ENCODE results near the gene PLK5.
A peak's percentile ranks its signal among the peaks of the same experiment; 100 is the strongest.
"Not testable (repeated sequence)": the region's sequence is repeated elsewhere in the genome, so short reads cannot be mapped to it uniquely, and the experiment has no call there.

Gene PLK5

DNA sequence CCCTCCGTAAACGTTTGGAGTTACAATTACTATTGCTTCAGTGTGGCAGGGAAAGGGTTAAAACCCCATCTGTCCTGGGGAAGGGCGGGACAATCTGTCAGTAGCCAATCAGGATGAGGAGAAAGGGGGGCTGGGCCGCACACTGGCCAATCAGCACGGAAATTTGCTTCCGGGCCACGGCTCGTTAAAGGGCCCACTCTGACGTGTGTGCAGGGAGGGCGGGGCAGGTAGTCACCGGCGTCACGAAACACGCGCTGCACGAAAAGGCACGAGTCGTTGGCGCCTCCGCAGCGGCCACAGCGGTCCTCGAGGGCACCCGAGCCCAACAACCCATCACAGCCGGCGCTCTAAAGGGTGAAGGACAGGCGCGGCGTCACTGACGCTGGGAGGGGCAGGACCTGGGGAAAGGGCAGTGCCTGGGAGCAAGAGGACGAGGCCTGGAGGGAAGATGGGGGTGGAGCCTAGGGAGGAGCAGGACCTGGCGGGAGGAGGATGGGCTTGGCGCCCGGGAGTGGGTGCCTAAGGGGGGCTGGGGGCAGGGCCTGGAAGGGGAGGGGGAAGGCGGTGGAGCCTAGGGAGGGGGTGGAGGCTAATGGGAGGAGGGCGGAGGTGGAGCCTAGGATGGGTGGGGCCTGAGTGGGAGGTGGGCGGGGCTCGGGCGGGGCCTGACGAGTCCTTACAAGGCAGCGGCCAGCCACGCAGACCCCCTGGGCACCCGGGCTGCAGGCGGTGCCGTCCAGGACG, 15.9 kb upstream of the PLK5 start:
- DNase-seq (ENCODE audit: low spot score) = peak; percentile 100

- DNase-seq (ENCODE audit: low spot score) = no peak
Measured at GRCh38 chr19:1508507-1508856, 15.4 kb upstream of the PLK5 start.

DNA sequence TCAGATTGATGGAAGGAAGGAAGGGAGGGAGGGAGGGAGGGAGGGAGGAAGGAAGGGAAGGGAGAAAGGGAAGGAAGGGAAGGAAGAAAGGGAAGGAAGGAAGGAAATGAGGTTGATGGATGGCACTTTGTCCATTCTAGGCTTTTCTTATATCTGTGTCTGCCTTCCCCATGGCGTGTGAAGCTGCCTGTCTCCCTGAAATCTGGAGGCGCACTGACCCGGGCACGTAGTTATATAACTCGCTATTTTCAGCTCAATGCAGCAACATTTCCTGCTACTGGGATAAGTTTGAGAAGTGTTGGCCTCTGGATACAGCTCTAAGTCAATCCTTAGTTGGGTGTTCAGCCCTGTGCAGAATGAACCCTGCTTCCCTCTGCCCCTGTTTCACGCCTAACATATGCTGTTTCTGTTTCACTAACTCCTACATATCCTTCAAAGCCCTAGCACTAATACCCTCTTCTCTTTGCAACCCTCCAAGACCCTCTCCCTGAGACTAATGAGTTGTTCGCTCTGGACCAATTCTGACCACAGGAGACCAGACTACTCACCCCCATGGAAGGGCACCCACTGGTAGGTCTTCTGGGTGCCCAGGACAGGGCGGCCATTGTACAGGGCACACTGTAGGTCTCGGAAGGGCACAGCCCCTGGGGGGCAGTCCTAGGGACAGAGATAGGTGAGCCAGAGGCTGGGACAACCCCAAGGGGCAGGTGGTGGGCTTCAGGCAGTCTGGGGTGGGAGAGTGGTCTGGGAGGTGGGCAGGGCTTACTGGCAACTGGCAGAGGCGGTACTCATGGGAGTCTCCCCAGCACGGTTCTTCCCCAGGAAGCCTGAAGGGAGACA, 14.1 kb upstream of the PLK5 start:
- no peak for DNase-seq (ENCODE audit: low spot score)

DNA sequence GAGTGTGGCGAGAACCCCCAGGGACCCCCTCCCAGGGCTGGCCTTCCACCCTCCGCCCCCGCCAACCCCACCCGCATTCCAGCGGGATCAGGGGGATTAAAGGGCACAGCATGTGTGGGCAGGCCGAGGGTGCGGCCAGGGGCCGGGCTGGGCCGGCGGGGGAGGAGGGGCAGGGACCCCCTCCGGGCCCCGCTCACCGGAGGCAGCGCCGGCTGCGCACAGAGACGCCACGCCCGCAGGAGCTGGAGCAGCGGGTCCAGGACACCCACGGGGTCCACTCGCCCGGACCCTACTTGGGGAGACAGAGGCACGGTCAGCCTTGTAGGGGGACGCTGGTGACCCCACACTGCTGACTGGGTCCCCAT, 13.5 kb upstream of the PLK5 start:
- no peak for DNase-seq (ENCODE audit: low spot score)

GRCh38 chr19:1510807-1511206, 13.1 kb upstream of the PLK5 start:
- no peak for DNase-seq (ENCODE audit: low spot score)

GRCh38 chr19:1511318-1512317, 12.3 kb upstream of the PLK5 start:
- no peak for DNase-seq (ENCODE audit: low spot score)

DNA sequence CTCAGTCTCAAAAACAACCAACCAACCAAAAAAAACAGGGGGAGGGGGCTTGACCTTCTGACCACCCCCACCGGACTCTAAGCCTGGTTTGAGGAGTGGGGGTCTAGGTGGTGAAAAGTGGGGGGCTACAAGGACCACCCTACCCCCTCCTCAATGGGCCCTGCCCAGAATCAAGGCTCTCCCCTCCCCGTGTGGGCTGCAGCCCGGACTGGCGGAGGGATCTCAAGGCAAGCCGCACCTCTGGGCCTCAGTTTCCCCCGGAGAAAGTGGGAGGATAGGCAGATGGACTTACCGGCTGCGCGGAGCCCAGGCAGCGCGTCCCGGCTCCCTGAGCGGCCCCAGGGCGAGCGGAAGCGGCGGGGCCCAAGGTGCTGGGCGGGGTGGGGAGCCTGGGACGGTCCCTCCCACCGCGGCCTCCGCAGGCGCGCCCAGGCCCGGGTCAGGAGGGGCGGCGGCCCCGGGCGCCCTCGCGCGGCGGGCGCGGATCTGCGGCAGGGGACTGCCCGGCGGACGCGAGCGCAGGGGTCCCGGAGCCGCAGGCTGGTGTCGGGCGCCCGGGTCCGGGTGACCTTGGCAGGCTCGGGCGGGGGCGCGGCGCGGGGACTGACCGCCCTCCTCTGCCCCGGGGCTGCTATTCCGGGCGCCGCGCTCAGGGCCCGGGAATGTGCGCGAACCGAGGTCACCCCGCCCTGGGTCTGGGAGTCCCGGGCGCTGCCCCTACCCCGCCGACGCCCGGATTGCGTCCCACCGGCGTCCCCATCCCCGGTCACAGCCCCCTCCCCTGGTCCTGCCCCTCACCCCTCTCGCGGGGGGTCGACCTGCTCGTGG, 11.0 kb upstream of the PLK5 start, which contains the start of gene ADAMTSL5:
ADAMTSL5 (minus strand) TSS at position 349 of the 828 bp plus-strand sequence. CDS start 2,076 bp downstream, outside the sequence.
- peak; percentile 78 for DNase-seq (ENCODE audit: low spot score)

GRCh38 chr19:1513499-1514294, 10.2 kb upstream of the PLK5 start:
- peak; percentile 74 for DNase-seq (ENCODE audit: low spot score)

DNA sequence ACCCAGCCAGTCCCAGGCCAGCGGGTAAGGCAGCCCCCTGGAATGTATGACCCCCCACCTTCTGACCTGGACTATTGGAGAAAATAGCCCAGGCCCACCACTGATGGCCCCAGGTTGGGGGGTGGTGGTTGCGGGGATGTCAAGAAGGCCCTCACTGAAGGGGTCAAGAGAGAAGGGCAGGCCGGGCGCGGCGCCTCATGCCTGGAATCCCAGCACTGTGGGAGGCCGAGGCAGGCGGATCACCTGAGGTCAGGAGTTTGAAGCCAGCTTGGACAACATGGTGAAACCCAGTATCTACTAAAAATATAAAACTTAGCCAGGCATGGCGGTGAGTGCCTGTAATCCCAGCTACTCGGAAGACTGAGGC, 9.6 kb upstream of the PLK5 start:
- no peak for DNase-seq (ENCODE audit: low spot score)

DNA sequence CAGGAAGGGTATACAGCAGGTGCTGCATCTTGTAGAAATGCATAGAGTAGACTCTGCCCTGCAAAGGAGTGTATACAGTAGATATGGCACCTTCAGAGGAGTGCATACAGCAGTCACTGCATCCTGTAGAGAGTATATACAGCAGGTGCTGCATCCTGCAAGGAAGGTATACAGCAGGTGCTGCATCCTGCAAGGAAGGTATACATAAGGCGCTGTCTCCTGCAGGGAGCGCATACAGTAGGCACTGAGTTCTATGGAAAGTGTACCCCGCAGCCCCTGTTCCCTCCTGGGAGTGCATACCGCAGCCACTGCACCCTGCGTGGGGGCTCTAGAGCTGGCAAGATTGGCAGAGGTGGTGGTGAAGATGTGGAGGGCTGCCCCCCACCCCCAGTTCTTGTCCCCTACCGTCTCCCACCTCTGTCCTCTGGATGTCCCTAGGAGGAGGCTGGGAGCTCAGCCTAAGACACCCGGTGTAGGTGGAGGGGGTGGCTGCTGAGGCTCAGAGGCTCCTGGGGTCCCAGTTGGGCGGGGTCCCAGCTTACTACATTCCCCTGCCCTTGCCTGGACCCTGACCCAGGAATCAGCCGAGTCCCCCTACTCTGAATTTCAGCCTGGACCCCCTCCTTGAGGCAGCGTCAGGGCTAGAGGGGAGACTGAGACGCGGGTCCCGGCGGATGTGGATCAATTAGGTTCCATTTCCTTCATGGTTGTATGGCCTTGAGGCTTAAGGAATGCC, 8.7 kb upstream of the PLK5 start:
- no peak for DNase-seq (ENCODE audit: low spot score)

DNA sequence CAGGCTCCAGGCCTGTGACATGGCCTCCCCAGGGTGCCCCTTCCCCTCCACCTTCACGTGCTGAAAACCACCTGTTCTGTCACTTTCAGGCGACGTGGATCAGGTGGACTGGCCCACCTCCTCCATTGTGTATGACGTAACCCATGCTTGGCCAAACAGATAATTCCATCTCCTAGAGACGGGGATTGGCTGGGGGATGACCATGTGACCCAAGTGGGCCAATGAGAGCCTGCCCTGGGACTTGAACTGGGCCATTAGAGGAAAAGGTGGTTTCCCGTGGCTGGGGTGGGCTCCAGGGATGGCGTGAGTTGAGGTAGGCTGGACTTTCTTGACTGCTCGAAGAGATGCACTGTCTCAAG, 7.5 kb upstream of the PLK5 start:
- no peak for DNase-seq (ENCODE audit: low spot score)

DNA sequence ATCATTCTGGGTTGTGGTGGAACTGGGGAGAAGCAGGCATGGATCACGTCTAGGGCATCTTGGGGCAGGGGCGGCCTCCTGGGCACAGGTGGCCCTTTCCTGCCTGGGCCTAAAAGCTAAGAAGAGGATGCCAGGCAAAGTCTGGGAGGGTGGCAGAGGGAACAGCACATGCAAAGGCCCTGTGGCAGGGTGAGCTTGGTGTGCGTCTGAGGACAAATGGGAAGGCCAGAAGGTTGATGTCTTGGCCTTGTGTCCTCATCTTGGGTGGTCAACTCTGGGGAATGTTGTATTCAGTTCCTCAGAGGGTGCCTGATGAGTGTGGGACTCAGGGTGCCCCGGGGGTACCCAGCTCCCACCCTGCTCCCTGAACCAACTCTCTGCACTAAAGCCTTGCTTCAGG, 5.4 kb upstream of the PLK5 start:
- no peak for DNase-seq (ENCODE audit: low spot score)

GRCh38 chr19:1519802-1520201, 4.1 kb upstream of the PLK5 start:
- DNase-seq (ENCODE audit: low spot score) = not testable (repeated sequence)

DNA sequence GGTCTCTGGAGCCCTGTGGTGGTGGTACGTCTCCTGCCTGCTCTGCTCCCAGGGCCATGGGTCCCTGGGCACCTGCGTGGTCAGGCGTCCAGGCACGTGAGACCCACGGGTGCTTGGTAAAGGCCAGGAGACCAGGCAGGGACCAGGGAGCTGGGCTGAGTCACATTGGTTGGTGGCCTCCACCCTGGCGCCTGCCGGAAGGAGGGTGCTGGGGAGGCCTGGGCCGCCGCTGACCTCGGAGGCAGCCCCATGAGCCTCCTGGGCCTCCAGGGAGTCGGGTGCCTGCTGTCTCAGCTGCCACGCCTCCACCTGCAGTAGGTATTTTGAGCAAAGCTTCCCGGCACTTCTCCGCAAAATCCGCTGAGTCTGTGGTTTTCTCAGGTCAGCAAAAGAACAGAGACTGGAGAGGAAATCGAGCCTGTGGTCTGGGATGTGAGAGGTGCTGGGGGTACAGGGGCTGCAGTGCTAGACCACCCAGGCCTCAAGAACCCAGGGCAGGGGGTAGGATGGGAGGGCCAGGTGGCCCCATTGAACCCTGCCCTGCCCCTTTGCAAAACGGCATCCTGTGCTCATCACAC, 3.6 kb upstream of the PLK5 start:
- DNase-seq (ENCODE audit: low spot score) = no peak

GRCh38 chr19:1521636-1522035, 2.2 kb upstream of the PLK5 start:
- no peak for DNase-seq (ENCODE audit: low spot score)

DNA sequence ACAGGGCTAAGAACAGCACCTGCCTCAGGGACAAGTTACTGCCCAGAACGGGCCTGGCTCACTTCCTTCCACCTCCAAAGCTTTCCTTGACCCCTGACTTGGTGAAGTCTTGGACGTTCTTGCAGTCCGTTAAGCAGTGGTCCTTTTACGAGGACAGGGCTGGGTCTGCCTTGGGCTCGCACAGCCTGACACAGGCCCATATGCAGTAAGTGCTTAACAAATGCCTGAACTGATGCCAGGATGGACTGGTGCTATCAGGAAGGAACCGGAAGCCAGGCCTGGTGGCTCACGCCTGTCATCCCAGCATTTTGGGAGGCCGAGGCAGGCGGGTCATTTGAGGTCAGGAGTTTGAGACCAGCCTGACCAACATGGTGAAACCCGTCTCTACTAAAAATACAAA, 1.8 kb upstream of the PLK5 start:
- no peak for DNase-seq (ENCODE audit: low spot score)

DNA sequence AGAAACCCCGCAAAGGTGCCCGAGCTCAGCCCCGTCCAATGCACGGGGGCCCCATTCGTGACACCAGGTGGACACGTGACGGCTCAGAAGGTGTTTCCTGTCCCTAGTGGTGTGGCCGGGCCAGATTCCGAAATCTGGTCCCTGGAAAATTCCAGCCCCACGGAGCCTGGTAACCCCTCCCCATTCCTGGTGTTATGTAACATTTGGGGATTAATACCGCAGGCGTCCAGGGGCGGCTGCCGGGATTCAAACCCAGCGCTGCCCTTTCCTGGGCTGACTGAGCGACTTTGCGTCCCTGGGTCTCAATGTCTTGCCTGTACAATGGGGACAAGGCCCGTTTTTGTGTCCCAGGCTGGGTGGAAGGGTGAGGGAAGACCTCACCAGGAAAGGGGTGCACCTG, 1.0 kb upstream of the PLK5 start:
- no peak for DNase-seq (ENCODE audit: low spot score)

- no peak for DNase-seq (ENCODE audit: low spot score)
Measured at GRCh38 chr19:1524287-1524971, 552 bp downstream of the PLK5 start.

GRCh38 chr19:1524972-1525325, 1.1 kb downstream of the PLK5 start:
- DNase-seq (ENCODE audit: low spot score) = no peak

Measured in HuH-7 (cell line).